ENCODE results near the gene MGME1.

The MGME1 gene, protein sequence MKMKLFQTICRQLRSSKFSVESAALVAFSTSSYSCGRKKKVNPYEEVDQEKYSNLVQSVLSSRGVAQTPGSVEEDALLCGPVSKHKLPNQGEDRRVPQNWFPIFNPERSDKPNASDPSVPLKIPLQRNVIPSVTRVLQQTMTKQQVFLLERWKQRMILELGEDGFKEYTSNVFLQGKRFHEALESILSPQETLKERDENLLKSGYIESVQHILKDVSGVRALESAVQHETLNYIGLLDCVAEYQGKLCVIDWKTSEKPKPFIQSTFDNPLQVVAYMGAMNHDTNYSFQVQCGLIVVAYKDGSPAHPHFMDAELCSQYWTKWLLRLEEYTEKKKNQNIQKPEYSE

DNA sequence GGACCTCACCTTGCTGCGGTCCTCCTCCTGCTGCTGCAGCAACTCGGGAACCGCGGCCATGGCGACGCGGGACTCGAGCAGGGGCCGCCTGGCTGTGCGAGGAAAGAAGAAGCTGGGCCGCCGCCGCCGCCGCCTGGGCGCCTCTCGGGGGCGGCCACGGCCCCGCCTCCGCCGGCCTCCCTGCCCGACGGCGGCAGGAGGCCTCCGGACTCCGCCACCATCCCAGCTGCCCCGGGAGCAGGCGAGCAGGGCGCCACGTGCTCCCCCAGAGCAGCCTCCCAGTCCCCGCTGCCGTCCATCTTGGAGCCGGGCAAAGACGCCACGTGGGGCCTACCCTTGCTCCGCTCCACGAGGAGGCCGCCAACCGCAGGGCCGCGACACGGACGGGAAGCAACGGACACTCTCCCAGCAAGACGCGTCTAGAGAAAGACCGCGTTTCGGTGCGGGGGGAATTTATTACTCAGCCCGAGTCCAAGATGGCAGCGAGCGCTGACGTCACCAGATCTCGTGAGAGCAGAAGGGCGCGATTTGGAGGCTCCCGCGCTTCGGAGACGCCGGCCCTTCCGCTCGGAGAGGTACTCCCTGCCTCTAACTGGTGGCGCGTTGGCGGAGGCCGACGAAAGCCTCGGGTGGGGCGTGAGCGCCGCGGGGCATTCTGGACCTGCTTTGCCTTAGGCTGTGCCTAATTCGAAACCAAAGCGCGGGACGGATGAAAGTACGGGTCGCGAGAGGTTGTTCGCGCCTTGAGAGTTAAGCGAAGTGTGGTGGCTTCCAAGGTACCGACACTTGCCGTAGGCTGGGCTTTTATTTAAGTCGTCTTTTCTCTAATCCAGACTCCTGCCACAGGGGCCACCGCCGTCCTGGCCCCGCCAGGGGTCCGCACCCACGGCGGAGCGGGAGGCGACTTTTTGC is at the start of gene MGME1, which contains the start of gene SNX5:
MGME1 (plus strand) TSS at position 653 of the 912 bp plus-strand sequence. CDS start 842 bp downstream, outside the sequence.
SNX5 (minus strand) TSS at position 429 of the 912 bp plus-strand sequence; CDS start at position 60, 369 bp downstream.
- peak; percentile 99 for DNase-seq

GRCh38 chr20:17919149-17919548 is 49.7 kb upstream of the MGME1 start:
- DNase-seq, result no peak

- no peak for DNase-seq
Measured at GRCh38 chr20:17921774-17922173, 47.0 kb upstream of the MGME1 start.

DNA sequence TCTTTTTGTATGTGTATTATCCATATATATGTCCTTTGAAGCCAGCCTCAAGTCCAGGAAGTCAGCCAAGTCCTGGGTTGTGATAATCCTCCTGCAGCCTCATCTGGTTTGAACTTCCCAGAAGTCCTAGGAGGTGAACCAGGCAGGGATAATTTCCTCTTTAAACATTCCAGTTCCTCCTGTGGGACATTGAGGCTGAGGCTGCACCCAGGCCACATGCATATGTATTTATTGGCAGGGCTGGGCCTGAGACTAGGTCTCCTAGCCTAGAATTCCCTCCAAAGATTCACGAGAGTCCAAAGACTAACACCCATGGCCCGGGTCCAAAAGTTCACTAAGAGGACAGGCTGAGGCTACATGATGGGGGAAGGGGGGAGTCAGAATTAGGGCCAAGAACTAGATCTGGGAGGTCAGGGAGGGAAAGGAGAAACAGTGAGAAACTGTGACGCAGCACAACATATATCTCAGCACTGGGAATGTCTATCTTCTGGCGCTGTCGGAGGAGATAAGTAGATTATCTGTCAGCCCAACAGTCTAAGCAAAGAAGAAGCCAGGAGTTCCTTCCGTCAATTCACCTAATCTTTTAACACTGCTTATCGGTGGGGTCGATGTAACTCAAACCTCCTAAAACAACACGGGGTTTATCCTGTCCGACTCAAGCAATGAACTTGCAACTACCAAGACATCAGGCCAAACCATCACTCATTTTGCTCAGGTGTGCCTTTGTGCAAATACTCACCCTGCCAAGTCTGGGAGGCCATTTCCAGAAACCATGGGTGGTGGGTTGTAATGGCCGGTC is 43.5 kb upstream of the MGME1 start:
- no peak for DNase-seq

GRCh38 chr20:17925940-17926300 is 42.9 kb upstream of the MGME1 start:
- no peak for DNase-seq

GRCh38 chr20:17928211-17928611 is 40.6 kb upstream of the MGME1 start:
- no peak for DNase-seq

DNA sequence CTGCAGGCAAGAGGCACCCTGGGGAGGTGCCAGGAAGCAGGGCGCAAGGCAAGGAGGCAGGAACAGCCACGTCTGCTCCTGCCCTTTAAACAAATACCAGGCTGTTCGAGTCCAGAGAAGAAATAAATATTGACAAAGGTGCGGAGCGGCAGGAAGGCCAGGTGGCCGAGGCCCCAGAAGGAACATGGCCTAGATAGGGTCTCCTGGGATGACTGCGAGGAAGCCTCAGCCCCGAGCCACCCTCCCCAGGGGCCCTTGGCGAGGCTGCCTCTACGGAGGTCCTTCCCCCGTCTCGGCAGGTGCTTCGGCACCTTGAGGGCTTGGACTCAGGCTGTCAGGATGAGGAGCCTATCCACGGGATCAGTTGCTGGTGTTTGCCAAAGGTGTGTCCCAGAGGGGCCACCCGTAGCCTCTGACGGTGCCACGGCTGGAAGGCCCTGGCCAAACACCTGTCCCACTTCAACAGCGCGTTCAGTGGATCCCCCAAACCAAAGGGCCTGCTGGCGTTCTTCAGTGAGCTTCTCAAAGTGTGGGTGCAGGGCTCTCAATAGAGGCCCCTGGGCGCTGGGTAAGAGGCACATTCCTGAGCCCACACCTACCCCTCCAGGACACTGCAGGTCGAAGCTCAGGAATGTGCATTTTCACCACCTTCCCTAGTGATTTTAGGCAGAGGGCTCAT is 40.0 kb upstream of the MGME1 start:
- DNase-seq, result no peak

- no peak for DNase-seq
Measured at GRCh38 chr20:17931513-17931912, 37.3 kb upstream of the MGME1 start.

GRCh38 chr20:17932396-17932795 is 36.4 kb upstream of the MGME1 start:
- no peak for DNase-seq

DNA sequence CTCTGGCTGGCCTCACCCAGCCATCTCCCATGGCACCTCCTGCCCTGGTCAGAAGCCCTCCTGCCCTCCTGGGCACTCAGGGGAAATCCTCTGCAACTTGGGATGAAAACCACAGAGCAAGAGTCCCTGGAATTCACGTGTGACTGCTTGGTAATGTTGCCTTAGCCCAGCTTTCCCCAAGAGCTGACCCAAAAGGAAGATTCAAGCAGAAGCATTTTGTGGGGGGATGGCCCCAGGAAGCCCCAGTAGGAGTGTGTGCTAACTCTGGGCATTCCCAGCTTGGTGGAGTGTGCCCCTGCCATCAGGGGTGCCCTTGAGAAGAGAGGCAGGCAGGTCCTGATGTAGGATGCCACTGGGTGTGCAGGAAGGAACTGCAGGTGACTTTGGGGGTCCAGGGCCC is 35.7 kb upstream of the MGME1 start:
- no peak for DNase-seq

GRCh38 chr20:17933711-17934110 is 35.1 kb upstream of the MGME1 start:
- DNase-seq, result no peak

- no peak for DNase-seq
Measured at GRCh38 chr20:17934141-17934862, 34.5 kb upstream of the MGME1 start.

GRCh38 chr20:17935186-17935585 is 33.6 kb upstream of the MGME1 start:
- DNase-seq, result no peak

DNA sequence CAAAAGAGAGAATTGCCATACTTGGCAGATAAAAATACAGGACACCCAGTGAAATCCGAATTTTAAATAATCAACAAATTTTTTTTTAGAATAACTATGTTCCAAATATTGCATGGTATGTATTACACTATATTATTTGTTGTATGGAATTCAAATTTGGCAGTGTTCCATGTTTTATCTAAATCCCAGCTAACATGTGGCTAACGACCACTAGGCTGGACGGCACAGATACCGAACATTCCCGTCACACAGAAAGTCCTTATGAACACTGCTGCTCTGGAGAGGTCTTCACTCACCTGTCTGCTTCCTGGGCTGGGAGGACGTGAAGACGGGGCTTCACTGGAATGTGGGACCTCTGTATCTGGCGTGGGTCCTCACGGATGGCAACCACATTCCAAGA is 33.1 kb upstream of the MGME1 start:
- no peak for DNase-seq

- DNase-seq, result no peak
Measured at GRCh38 chr20:17936286-17936760, 32.5 kb upstream of the MGME1 start.

GRCh38 chr20:17936761-17937732 is 31.8 kb upstream of the MGME1 start:
- DNase-seq, result no peak

DNA sequence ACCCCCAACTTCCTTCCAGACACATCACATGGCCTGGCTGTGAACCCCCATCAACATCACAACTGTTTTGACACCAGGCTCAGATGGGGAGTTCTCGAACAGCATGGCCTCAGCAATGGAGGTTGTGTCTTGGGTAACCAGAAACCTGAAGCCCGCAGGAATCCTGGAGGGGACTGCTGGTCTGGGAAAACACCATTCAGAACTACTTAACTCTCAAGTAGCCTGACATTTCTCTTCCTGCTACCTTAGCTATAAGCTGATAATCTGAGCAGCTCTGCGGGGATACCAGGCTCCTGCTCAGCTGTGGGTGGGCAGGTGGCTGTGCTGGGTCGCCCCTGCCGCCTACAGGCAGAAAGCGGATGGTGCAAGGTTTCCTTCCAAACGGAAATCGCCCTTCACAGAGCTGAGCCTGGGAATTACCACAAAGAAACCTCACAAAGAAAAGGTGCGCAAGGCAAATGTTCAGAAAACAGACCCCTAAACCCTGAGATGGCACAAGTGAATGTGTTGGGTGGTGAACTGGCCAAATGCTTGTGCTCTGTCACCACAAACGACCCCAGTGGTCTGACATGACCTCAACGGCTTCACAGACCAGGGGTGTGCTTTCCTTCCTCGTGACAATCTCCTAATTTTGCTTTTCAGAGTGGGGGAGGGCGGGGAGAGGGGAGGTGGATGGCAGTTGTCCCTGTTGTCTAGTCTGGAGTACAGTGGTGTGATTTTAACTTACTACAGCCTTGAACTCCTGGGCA is 29.8 kb upstream of the MGME1 start:
- peak; percentile 41 for DNase-seq

DNA sequence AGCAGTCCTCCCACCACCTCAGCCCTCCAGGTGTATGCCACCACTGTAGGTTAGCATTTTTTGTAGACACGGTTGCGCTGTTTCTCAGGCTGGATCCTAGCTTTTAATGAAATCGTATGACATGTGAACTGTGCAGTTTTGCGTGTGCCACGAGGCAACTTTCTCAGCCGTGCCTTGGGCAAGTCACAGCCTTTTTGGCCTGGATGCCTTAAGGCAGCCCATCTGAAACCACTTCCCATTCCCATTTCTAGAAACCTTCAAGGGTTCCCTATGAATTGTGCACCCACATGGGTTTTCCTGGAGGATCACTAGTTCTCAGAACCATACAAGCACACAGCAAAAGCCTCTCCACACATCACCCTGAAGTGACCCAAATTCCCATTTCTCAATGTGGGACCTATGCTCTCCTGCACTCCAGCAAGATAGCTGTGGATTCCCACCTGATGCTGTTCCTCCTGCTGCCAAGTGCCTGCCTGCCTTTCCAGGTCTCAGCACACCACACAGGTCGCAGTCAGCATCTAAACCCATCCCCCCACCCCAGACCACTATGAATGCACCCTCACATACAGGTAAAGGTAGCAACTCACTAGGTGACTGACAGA is 29.1 kb upstream of the MGME1 start:
- no peak for DNase-seq
